ENCODE results near the gene KCNK1. TPM values are rescaled to one million over a fixed set of nuclear protein-coding genes. Genes with fewer than 3 reads are reported as not detected.

The KCNK1 gene
- total RNA-seq, 2 donors from 2014 or later: 3.4 to 10.0 TPM

DNA sequence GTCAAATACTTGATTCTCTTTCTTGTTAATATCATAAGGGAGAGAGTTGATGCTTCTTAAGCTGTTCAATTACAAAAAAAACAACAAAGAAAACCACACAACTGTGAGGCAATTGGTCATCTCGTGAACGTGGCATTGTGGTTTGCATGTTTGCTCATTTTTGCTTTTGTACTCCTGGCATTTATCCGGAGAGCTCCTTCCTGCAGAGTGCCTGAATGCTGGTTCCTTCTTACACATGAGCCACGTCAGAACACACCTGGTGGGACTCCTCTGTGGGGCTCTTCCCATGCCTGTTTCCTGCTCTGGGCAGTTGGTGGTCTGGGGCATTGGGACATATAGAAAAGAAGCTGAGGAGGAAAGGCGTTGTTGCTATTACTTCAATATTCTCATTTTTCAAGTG, 25.7 kb downstream of the KCNK1 start:
- Mint-ChIP-seq H3K27me3 (peaks cover 23% of the 10 kb centered on the region), H3K9me3 (peaks cover 8% of the 10 kb centered on the region), H3K4me1 (no peaks in the 10 kb centered on the region), H3K27ac (no peak overlapping the region), H3K36me3 (ENCODE audit: low read depth) (no peaks in the 10 kb centered on the region), H3K4me3 (no peak overlapping the region)
- ATAC-seq (replicated peaks): peak; percentile 16

DNA sequence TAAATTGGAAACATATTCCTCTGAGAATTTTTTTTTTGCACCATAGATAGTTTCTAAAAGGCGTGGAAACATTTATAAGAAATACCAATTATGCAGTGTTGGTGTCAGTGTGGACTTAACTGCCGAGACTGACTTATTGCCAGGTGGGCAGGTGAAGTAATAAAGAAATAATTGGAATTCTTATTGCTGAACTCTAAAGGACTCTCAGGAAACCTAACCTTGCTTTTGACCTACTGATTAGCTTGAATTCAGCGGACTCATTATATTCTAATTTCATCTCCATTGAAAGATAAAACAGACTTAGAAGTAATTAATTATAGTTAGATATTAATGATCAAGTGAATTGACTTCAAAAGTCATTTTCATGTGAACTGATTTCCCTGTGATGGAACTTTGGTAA, 26.3 kb downstream of the KCNK1 start:
- Mint-ChIP-seq H3K27me3 (peaks cover 24% of the 10 kb centered on the region), H3K36me3 (ENCODE audit: low read depth) (no peaks in the 10 kb centered on the region), H3K4me1 (no peaks in the 10 kb centered on the region), H3K4me3 (no peak overlapping the region), H3K9me3 (peaks cover 8% of the 10 kb centered on the region), H3K27ac (no peak overlapping the region)
- no peak for ATAC-seq (replicated peaks)

DNA sequence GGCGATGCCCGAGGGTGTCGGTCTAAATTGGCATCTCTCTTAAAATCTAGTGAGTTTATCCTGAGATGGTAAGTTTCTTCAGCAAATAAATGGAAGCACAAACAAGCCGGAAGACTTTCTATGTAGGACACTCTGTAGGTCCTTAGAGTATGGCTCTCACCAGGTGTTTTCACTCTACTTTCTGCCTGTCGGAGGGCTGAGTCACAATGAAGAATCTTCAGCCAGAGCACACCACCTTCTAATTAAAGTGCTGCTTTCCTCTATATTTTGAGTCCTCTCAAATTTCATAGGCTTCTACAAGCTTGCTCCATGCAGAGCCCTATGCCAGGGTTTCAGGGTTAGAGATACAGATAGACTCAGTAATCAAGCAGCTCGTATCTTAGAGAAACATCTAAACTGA, 27.1 kb downstream of the KCNK1 start:
- Mint-ChIP-seq H3K4me1 (no peaks in the 10 kb centered on the region), H3K27me3 (peaks cover 27% of the 10 kb centered on the region), H3K4me3 (no peak overlapping the region), H3K9me3 (peaks cover 7% of the 10 kb centered on the region), H3K27ac (no peak overlapping the region), H3K36me3 (ENCODE audit: low read depth) (no peaks in the 10 kb centered on the region)
- ATAC-seq (replicated peaks): no peak

DNA sequence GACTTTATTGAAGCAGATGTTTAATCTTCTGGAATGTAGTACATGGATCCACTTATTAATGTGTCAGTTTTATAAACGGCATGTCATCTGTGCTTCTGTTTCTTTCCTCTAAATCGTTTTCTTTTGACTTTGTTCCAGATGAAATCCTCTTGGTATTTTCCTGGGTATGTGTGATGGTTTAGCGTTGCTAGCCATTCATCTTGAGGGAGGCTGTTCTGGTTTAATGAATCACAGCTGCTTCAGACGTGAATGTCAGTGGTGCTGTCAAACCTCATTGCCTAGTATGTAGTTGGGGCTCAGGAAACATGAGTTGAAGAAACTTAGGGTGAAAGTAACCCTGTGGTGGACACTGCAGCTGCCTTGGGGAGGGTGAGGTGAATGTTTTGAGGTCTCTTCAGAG, 33.2 kb downstream of the KCNK1 start:
- H3K27me3 Mint-ChIP-seq: peaks cover 18% of the 10 kb centered on the region
- H3K27ac Mint-ChIP-seq: no peak overlapping the region

DNA sequence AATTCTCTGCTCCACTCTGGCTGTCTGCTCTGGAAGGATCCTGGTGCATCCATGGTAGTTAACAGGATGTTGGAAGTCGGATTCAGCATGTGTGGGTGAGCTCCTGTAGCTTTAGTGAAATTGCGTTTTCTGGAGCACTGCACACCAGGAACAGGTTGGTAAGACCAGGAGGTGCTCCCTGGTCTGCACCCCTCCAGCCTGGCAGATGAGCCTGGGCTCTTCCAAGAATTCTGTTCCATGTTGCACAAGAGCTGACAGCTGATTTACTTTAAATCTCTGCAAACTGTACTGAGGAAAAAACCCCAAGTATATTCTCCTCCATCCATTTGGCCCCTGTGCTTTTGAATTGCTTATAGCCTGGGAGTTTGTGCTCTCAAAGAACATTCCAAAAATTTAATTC, 33.7 kb downstream of the KCNK1 start:
- H3K4me3 Mint-ChIP-seq: no peak overlapping the region
- H3K9me3 Mint-ChIP-seq: no peaks in the 10 kb centered on the region
- ATAC-seq (replicated peaks): no peak
- H3K27ac Mint-ChIP-seq: no peak overlapping the region
- peaks cover 14% of the 10 kb centered on the region for H3K27me3 Mint-ChIP-seq
- H3K4me1 Mint-ChIP-seq: no peaks in the 10 kb centered on the region
- no peaks in the 10 kb centered on the region for H3K36me3 Mint-ChIP-seq (ENCODE audit: low read depth)

More for the DNA sequence above, 33.2 kb downstream of the KCNK1 start:
- no peaks in the 10 kb centered on the region for H3K36me3 Mint-ChIP-seq (ENCODE audit: low read depth)
- H3K4me3 Mint-ChIP-seq: no peak overlapping the region
- no peak for ATAC-seq (replicated peaks)
- H3K4me1 Mint-ChIP-seq: no peaks in the 10 kb centered on the region
- H3K9me3 Mint-ChIP-seq: no peaks in the 10 kb centered on the region

DNA sequence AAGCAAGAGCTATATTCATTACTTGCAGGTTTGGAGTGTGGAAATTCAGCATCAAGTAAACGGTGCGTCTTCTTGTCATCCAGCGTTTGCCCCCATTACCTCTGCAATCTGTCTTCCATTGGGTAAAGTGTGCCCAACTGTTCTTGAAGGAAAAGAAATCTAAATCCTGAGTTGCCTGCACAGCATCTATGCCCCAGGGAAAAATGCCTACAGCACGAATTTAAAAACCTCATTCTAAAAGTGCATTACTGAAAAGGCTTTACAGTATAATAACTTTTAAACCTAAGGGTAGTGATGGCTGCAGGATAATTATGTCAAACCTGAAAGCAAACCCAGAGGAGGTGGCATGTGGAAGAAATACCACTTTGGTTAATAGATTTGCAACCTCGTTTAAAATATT, 37.2 kb downstream of the KCNK1 start:
- ATAC-seq (replicated peaks): no peak
- H3K36me3 Mint-ChIP-seq (ENCODE audit: low read depth): no peaks in the 10 kb centered on the region
- H3K27me3 Mint-ChIP-seq: peaks cover 11% of the 10 kb centered on the region
- H3K4me1 Mint-ChIP-seq: no peaks in the 10 kb centered on the region
- H3K9me3 Mint-ChIP-seq: no peaks in the 10 kb centered on the region
- H3K4me3 Mint-ChIP-seq: no peak overlapping the region
- no peak overlapping the region for H3K27ac Mint-ChIP-seq

DNA sequence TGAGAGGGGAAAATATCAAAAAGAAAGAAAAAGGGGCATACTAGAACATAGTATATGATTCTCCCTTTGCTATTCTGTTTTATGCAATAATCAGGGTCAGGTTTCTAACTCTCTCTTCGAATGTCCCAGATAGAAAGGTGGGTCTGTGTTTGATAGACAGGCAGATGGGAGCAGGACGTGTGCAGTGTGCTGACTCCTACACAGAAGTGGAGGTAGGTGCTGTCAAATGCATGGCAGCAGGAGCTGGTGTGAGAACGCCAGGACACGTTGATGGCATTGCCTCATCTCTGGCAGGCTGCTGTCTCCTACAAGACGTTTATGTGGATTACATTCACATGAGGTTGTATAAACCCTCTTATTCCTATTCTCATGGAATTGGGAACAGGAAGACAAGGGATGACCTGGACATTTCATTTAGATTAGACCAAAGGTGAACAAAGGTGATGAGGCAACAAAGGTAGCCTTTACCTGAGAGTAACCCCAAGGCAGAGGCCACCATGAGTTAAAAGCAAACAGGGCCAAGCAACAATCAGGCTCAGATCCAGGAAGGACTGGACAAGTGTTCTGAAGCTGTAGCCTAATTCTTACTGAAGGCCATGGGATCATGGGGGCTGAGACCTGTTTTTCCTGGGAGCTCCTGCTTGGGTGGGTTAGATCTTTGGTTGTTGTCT, 37.8 kb downstream of the KCNK1 start:
- ATAC-seq (replicated peaks): no peak
- H3K27ac Mint-ChIP-seq: no peak overlapping the region
- H3K27me3 Mint-ChIP-seq: peaks cover 11% of the 10 kb centered on the region
- no peak overlapping the region for H3K4me3 Mint-ChIP-seq
- no peaks in the 10 kb centered on the region for H3K4me1 Mint-ChIP-seq
- no peaks in the 10 kb centered on the region for H3K9me3 Mint-ChIP-seq
- no peaks in the 10 kb centered on the region for H3K36me3 Mint-ChIP-seq (ENCODE audit: low read depth)

DNA sequence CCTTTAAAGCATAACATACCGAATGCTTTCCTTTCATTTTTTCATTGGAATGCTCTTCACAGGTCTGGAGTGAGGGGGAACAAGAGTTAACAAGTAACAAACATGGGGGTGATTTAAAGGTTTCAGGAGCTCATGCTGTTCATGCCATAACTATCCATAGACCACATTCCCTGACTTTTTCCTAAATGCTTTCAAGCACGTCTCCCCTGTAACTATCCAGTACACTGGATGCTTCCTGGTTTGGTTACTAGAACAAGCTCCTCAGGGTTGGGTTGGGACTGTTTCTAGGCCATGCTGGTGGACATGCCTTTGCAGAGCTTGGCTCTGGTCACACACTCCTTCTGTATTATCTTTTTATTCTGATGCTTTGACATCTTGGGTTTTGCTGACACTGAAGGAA, 38.6 kb downstream of the KCNK1 start:
- no peaks in the 10 kb centered on the region for H3K9me3 Mint-ChIP-seq
- no peak overlapping the region for H3K27ac Mint-ChIP-seq
- peaks cover 11% of the 10 kb centered on the region for H3K27me3 Mint-ChIP-seq
- no peak for ATAC-seq (replicated peaks)
- H3K36me3 Mint-ChIP-seq (ENCODE audit: low read depth): no peaks in the 10 kb centered on the region
- no peak overlapping the region for H3K4me3 Mint-ChIP-seq
- no peaks in the 10 kb centered on the region for H3K4me1 Mint-ChIP-seq

DNA sequence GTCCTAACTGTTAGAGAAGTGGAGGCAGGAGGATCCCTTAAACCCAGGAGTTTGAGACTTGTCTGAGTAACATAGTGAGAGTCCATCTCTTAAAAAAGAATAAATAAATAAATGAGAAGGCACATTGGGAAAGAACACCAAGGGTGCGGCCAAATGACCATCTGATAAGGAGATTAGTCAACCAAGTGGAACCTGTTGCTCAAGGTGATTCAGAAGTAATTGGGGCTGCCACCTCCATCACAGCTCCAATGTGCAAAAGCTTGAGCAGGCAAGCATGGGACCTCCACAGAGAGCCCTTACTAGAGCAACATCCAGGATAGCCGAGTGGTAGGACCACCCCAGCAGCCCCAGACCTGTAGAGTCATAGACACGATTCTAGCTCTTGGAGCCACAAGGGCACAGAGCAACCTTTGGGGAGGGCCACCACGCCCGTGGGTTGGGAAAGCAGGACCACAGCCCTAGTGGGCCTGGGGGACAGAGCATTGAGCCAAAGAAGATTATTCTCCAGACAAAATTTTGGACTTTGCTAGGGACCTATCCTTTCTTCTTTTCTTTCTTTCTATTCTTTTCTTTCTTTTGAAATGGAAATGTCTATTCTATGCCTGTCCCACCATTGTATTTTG, 40.9 kb downstream of the KCNK1 start:
- no peak overlapping the region for H3K27ac Mint-ChIP-seq
- H3K4me3 Mint-ChIP-seq: no peak overlapping the region
- peaks cover 11% of the 10 kb centered on the region for H3K27me3 Mint-ChIP-seq
- H3K36me3 Mint-ChIP-seq (ENCODE audit: low read depth): no peaks in the 10 kb centered on the region
- no peaks in the 10 kb centered on the region for H3K9me3 Mint-ChIP-seq
- no peak for ATAC-seq (replicated peaks)
- no peaks in the 10 kb centered on the region for H3K4me1 Mint-ChIP-seq

DNA sequence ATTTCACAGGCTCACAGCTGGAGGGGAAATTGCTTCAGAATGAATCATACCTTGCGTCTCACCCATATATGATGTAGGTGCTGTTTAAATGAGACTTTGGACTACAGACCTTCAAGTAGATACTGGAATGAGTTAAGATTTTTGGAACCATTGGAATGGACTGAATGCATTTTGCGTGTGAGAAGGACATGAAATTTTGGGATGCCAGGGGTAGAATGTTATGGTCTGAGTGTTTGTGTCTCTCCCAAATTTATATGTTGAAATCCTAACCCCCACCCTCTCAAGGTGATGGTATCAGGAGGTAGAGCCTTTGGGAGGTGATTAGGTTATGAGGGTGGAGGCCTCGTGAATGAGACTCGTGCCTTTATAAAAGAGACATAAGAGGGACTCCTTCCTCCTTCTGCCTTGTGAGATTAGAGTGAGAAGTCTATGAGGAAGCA, 41.4 kb downstream of the KCNK1 start:
- Mint-ChIP-seq H3K4me3 (no peak overlapping the region), H3K36me3 (ENCODE audit: low read depth) (no peaks in the 10 kb centered on the region), H3K27me3 (peaks cover 7% of the 10 kb centered on the region), H3K27ac (no peak overlapping the region), H3K9me3 (no peaks in the 10 kb centered on the region), H3K4me1 (no peaks in the 10 kb centered on the region)
- no peak for ATAC-seq (replicated peaks)

DNA sequence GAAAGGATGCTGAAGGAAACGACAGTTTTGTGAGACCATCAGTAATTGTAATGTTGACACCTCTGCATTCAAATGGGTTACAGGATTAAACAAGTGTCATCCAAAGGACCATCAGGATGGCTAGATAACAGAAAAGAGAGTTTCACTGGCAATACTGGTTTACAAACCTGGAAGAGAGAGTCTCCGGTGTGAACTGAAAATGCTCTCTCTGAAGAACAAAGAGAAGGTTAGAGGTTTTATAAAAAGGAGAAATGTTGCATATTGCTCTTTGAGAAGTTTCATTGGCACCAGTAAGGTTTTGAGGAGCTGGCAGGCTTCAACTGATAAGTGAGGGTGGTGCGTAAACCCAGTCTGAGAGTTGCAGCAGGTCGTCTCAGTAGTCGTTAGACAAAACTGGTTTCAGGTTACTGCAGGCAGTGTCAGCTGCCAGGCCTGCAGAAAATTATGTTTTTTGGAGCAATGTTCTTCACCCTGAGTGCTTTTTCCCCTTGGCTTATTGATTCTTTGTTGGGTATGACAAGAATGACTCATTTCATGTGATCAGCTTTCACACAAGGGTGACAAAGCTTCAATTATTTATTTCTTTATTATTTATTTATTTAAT, 42.2 kb downstream of the KCNK1 start:
- Mint-ChIP-seq H3K27ac (no peak overlapping the region), H3K9me3 (no peaks in the 10 kb centered on the region), H3K4me1 (no peaks in the 10 kb centered on the region), H3K4me3 (no peak overlapping the region), H3K27me3 (peaks cover 9% of the 10 kb centered on the region), H3K36me3 (ENCODE audit: low read depth) (no peaks in the 10 kb centered on the region)
- no peak for ATAC-seq (replicated peaks)

DNA sequence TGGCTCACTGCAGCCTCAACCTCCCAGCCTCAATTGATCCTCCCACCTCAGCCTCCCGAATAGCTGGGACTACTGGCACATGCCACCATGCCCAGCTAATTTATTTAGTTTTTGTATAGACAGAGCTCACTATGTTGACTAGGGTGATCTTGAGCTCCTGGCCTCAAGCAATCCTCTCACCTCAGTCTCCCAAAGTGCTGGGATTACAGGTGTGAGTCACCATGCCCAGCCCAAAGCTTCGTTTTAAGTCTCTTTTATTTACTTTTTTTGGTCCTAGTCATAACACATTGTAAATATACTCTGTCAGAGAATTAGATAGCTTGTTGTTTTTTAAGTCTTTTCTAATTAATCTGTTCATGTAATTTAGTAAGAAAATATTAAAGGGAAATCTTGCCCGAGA, 42.8 kb downstream of the KCNK1 start:
- Mint-ChIP-seq H3K36me3 (ENCODE audit: low read depth) (no peaks in the 10 kb centered on the region), H3K27me3 (peaks cover 9% of the 10 kb centered on the region), H3K9me3 (no peaks in the 10 kb centered on the region), H3K4me1 (no peaks in the 10 kb centered on the region), H3K27ac (no peak overlapping the region), H3K4me3 (no peak overlapping the region)
- no peak for ATAC-seq (replicated peaks)

DNA sequence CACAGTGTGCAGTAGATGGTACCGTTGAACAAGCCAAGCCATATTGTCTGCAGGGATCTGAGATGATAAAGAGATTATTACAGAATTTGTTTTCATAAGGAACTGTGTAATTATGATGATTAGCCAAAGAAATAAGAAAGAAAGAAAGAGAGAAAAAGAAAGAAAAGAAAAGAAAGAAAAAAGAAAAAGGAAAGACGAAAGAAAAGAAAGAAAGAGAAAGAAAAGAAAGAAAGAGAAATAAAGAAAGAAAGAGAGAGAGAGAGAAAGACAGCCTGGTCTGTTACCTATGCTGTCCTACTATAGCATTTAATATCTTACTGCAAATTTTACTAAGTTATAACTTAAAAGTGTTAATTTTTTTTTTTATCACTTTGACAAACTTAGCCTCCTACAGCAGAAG, 43.6 kb downstream of the KCNK1 start:
- Mint-ChIP-seq H3K27me3 (peaks cover 9% of the 10 kb centered on the region), H3K4me1 (no peaks in the 10 kb centered on the region), H3K27ac (no peak overlapping the region), H3K4me3 (no peak overlapping the region), H3K36me3 (ENCODE audit: low read depth) (no peaks in the 10 kb centered on the region), H3K9me3 (no peaks in the 10 kb centered on the region)
- ATAC-seq (replicated peaks): no peak

DNA sequence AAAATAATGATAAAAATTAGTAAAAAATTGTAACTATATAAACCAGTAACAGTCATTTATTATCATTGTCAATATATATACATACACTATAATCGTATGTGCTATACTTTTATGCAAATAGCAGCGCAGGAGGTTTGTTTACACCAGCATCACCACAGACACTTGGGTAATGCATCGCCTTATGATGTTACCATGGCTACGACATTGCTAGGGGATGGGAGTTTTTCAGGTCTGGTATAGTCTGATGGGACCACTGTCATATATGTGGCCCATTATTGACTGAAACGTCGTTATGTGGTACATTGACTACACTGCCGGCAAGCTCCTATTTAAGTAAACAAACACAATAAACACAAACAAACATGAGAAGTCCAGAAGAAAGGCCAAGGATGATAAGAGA, 45.6 kb downstream of the KCNK1 start:
- H3K36me3 Mint-ChIP-seq (ENCODE audit: low read depth): no peaks in the 10 kb centered on the region
- H3K27ac Mint-ChIP-seq: no peak overlapping the region
- H3K4me3 Mint-ChIP-seq: no peak overlapping the region
- H3K9me3 Mint-ChIP-seq: no peaks in the 10 kb centered on the region
- H3K4me1 Mint-ChIP-seq: no peaks in the 10 kb centered on the region
- H3K27me3 Mint-ChIP-seq: peaks cover 9% of the 10 kb centered on the region
- ATAC-seq (replicated peaks): no peak

DNA sequence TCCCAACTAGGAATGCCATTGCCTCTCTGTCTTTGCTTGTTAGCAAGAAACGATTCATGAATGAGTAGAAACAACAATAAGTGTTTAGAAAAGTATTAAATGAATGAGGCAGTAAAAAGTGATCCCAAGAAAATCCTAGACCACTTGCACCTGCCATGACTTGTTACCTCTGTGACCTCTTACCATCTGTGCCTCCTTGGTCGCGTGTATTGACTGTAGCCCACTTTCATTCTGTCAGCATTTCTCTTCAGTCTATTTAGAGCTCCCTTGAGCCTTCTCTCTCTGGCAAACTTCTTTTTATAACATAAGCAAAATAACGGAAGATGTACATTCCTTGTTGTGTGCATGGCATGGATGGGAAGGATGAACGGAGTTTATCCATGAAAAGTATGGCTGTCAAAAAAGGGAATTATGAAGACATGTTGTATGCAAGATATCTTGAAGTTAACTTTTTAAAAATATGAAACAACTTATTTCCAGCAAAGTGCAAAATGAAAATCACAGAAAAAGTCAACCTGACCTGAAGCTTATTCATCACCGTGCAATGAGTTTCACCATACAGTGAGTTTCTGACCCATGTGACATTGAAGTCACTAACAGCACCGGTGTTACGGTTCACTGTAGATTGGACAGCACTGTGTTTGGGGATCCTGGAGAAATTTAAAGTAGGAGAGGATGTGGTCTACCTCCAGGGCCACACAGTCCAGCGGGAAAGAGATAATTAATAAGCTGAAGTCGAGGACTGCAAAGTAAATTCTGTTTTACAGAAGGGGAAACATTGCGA, 47.7 kb downstream of the KCNK1 start:
- ATAC-seq (replicated peaks): no peak
- H3K27me3 Mint-ChIP-seq: peaks cover 3% of the 10 kb centered on the region
- no peak overlapping the region for H3K27ac Mint-ChIP-seq
- H3K4me1 Mint-ChIP-seq: no peaks in the 10 kb centered on the region
- no peak overlapping the region for H3K4me3 Mint-ChIP-seq
- H3K9me3 Mint-ChIP-seq: no peaks in the 10 kb centered on the region
- H3K36me3 Mint-ChIP-seq (ENCODE audit: low read depth): no peaks in the 10 kb centered on the region

Measured in activated T-helper 17 cell treated with anti-CD3 and anti-CD28 coated beads, Interleukin-2, amount 50 U/mL, for 72 hours (primary cell).